Fibroblast of peridontal ligament (primary cell): ENCODE results near the gene MAPK8IP3.
A peak's percentile ranks its signal among the peaks of the same experiment; 100 is the strongest.

Experiments used
- DNase-seq: peaks from one replicate; pipeline ENCODE4 v3.0.0-alpha.2; 2010; ENCODE audit errors: extremely low read depth

The MAPK8IP3 gene

GRCh38 chr16:1740234-1740633 is 34.2 kb downstream of the MAPK8IP3 start:
- DNase-seq, result no peak

DNA sequence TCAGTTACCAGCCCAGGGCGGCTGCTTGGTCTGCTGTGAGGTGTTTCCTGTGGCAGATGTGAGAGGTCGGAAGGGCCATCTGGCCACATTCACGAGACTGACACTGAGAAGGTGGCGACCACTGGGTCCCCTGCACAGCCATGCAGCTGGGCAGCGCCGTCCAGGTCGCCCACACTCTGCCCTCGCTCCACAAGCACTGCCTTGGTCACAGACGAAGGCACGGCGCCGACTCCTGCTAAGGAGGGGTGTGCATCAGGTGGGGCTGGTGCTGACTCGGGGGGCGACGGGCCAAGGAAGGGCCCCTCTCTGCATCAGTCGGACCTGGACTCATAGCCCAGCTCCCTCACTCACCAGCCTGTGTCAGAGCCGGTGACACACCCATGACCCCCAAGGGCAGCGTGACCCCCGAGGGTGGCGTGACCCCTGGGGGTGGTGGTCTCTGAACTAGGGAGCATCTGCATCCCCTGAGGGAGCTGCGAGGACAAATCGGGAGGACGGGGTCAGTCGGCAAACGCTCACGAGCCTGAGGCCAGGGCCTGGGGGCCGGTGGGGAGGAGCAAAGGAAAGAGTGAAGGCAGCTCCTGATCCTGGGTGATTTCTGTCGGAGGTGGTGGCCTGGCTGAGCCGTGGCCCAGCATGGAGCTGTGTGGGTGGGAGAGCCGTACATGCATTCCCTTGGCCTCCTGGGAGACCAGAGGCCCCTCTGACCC is 34.9 kb downstream of the MAPK8IP3 start:
- no peak for DNase-seq

- no peak for DNase-seq
Observed at GRCh38 chr16:1741553-1742165, 35.7 kb downstream of the MAPK8IP3 start.

- no peak for DNase-seq
Observed at GRCh38 chr16:1743376-1744337, 37.7 kb downstream of the MAPK8IP3 start.

DNA sequence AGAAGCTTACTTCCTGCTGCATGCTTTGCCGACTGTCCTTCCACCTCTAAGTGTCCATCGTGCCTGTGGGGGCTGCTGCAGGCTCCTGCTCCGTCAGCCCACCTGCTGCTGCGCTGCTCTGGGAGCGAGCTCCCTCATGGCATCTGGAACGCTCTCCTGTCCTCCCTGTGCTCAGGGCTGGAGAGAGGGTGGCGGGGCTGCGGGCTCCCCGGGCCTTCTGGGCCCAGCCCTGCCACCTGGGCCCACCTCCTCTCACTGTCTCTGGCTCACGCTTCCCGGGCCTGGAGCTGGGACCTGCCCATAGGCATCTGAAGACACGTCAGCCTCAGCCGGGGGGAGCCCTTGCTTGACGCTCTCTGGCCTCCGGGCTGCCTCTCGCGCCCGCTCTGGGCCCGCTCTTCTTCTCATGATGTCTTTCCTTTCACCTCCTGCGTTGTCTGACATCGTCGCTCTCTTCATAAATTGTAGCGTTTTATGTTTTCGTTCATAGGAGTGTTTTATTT is 38.4 kb downstream of the MAPK8IP3 start:
- DNase-seq, result no peak

- peak; percentile 56 for DNase-seq
Observed at GRCh38 chr16:1745181-1745899, 39.3 kb downstream of the MAPK8IP3 start.

- peak; percentile 55 for DNase-seq
Observed at GRCh38 chr16:1745900-1746692, 40.1 kb downstream of the MAPK8IP3 start.

DNA sequence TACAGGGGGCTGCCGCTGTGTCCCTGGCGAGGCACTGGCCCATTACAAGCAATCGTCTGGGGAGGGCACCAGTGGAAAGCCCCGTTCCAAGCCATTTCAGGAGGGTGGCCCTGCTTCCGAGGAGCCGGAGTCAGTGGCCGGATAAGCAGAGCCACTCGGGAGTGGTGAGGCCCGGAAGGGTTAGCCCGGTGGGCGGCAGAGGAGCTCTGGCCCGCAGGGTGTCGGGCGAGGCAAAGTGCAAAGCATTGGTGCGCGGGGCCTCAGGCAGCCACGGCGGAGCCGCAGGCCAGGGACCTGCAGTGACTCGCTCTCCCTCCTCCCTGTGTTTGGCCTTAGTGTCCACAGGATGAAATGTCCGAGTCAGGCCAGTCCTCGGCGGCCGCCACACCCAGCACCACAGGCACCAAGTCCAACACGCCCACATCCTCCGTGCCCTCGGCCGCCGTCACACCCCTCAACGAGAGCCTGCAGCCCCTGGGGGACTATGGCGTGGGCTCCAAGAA is 40.7 kb downstream of the MAPK8IP3 start:
- DNase-seq, result no peak

DNA sequence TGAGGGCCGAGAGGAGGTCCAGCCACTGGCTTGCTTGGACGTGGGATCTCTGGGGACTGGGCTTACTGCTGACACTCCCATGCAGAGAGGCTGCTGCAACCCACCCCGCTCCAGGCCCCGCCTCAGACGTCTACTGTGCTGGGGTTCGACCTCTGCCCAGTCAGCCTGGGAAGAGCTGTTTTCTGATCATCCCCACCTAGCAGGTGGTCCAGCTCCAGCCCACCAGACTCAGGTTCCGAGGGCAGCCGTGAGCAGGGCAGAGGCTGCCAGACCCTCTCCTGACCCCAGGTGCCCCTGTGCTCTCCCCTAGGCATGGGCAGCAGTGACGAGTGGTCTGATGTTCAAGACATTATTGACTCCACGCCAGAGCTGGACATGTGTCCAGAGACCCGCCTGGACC is 41.9 kb downstream of the MAPK8IP3 start:
- DNase-seq, result no peak

DNA sequence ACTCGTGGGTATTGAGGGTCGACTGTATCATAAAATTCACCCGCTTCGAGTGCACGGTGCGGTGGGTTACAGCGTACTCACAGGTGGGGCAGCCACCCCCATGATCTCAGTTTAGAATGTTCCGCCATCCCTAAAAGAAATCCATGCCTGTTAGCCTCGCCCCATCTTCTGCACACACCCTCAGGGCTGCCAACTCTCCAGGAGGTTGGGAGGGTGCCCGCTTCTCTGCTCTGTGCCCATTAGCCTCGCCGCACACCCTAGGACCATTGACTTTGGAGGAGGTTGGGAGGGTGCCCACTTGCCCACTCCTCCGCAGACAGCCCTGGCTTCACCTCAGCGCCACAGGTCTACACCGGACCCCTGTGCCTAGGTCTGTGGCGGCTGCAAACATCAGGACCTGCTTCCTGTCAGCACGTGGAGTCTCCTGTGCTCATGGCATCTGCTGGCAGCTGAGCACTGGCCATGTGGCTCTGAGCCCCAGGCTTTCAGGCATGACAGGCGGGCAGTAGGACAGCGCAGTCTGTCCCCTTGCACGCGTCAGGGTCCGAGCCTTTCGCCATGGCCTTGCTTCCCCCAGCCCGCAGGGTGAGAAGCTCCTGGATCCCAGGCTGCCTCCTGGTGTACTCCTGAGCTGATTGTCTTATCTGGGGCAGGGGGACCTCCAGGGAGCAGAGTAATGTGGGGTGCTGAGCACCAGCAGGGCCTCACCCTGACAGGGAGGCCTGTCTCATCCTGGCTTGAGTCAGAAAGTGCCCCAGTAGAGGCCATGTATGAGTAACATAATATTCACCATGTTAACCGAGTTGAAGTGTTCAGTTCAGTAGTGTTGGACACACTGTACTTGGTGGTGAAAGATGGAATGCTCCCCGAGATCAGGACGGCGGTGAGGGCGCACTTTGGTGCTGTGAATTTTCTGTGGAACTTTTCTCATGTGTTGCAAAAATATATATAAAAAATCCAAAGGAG is 43.4 kb downstream of the MAPK8IP3 start:
- no peak for DNase-seq

DNA sequence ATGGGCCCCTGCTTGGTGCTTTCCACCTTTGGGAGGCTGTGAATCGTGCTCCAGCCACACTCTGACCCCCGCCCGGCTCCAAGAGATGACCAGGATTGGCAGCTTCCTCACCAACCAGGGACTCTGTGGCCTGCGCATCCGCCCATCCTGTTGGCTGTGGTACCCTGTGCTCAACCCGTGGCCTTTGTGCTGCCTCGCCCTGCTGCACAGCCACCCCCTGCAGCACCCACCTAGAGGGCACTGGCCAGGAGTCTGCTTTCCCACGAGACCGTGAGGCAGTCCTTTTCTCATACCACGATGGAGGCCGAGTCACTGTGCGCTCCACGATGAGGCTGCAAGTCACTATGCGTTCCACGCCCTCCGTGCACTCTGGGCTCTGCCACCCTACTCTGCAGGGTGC is 46.0 kb downstream of the MAPK8IP3 start:
- no peak for DNase-seq

DNA sequence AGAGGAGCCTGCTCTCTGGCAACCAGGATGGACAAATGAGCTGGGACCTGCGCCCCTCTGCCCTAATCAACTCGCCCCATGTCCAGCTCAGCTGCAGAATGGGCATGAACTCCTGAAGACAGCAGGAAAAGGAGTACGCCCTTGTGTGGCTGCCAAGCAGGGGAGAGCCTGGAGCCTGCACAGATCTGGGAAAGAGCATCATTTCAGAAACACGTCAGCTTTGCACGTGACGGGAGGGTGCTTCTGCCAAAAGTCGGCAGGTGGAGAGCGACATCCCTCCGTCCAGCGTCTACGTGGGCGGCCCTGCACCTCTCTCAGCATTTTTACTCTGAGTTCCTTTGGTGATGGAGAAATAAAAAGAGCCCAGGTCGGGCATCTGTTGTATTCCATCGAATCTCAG is 46.9 kb downstream of the MAPK8IP3 start:
- DNase-seq, result no peak

DNA sequence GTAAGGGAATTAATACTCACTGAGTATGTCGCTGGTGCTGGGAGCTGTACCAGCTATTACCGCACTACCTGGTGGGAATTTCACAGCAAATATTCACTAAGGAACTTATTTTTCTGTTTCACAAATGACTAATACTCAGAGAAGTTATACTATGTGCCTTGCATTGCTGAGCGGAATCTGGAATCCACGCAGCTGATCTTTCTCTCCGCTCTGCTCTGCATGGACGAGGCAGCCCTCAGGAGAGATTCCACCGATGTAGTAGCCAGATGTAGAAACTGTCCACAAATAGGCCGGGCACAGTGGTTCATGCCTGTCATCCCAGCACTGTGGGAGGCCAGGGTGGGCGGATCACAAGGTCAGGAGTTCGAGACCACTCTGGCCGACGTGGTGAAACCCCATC is 48.2 kb downstream of the MAPK8IP3 start:
- DNase-seq, result no peak

DNA sequence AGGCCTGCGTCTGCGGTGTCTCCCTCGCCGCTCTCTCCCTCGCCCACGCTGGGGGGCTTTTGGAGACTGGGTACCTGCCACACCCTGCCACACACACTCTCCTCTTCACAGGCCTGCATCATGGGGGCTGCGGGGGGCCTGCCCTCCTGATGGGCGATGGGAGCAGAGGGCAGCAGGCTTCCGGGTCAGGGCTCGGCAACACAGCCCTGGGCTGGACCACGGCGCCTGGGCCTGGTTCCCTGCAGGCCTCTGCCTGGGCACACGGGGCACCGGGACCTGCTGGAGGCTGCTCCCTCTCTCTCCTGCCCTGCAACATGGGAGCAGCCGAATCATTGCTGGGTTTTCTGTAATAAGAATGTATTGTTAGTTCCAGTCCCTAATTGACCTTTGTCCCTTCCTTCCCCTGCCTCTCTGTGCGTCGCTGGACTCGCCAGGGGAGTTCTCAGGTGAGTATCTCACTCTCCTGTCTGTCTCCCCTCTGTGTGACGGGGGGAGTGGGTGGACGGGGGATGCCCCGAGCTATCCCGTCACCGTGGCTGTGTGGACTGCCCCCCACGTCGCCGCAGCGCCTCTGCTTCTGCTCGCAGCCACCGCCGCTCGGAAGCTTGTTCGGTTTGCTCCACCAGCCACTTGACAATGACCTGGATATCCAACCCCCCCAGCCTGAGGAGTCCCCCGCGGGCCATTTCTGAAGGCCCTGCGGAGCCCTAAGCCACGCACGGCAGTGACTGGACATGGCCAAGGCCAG is 51.9 kb downstream of the MAPK8IP3 start:
- DNase-seq, result no peak

- DNase-seq, result no peak
Observed at GRCh38 chr16:1758923-1759322, 52.9 kb downstream of the MAPK8IP3 start.

DNA sequence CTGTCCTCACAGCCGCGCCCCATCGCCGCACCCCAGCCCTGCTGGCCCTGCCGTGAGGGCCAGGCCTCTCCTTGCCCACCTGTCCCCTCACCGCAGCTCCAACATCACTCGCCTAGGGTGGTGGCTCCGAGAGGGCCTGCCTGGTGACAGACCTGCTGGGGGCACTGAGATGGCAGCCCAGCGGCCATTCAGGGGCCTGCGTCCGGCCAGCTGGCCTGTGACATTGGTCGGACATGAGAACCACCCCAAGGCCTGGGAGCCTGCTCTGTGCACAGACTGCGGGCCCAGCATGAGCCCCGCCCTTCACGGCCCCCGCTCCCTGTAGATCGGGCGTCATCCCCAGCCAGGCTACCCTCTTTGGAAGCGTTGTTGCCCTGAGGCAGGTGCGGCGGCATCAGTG is 53.5 kb downstream of the MAPK8IP3 start:
- no peak for DNase-seq

- no peak for DNase-seq
Observed at GRCh38 chr16:1760911-1761310, 54.9 kb downstream of the MAPK8IP3 start.

DNA sequence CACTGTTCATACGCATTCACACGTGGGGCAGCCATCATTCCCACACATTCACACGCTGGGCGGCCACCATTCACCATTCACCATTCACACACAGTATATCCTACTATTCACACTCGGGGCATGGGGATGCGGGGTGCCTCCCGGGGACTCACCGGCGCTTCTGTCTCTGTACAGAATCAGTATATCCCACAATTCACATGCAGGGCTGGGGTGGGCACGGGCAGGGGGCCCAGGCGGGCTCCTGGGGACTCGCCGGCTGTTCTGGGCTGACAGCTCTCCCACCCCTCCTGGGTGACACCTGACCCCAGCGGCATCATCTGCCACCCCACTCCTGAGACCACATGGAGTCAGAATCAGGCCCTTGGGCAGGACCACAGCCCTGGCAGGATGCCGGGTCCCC is 55.8 kb downstream of the MAPK8IP3 start:
- no peak for DNase-seq
